MM.1S (cell line): ENCODE results near the gene GNAT1.

Experiments used
- CTCF ChIP-seq: fragments of 300-600 bp; sonication (generic); IDR thresholded peaks from 2 replicates; pipeline ENCODE4 v1.5.1; 2016; ENCODE audit warnings: antibody characterized with exemption, low read length, mixed read lengths
- EZH2 ChIP-seq: fragments of 300-600 bp; sonication (generic); optimal IDR thresholded peaks from 2 replicates; pipeline ENCODE3; 2017; ENCODE audit warnings: low read depth, mild to moderate bottlenecking, antibody characterized with exemption, low read length, mixed read lengths

- TF ChIP-seq CTCF (no peak), EZH2 (no peak)
These were observed 53.9 kb downstream of the GNAT1 start for GRCh38 chr3:50245251-50245745.
